ENCODE measurements around the gene TOE1.
"Not testable (repeated sequence)": the region's sequence is repeated elsewhere in the genome, so short reads cannot be mapped to it uniquely, and the experiment has no call there.

TOE1 gene

GRCh38 chr1:45380125-45380524, 40.2 kb downstream of the TOE1 start:
- H3K27me3 ChIP-seq (ENCODE audit: insufficient read depth, low read depth, severe bottlenecking): no peaks in the 10 kb centered on the region
- TF ChIP-seq CTCF (IDR thresholded peaks at IDR 0.05; ENCODE audit: low read depth, low read length): no peak
- H3K4me3 ChIP-seq (ENCODE audit: low read depth, low read length): no peak overlapping the region
- no peak for DNase-seq
- H3K9me3 ChIP-seq (ENCODE audit: severe bottlenecking): no peaks in the 10 kb centered on the region
- H3K27ac ChIP-seq: no peak overlapping the region
- no peaks in the 10 kb centered on the region for H3K36me3 ChIP-seq

GRCh38 chr1:45380730-45381129, 40.8 kb downstream of the TOE1 start:
- no peak for TF ChIP-seq CTCF (IDR thresholded peaks at IDR 0.05; ENCODE audit: low read depth, low read length)
- H3K9me3 ChIP-seq (ENCODE audit: severe bottlenecking): no peaks in the 10 kb centered on the region
- H3K36me3 ChIP-seq: no peaks in the 10 kb centered on the region
- no peaks in the 10 kb centered on the region for H3K27me3 ChIP-seq (ENCODE audit: insufficient read depth, low read depth, severe bottlenecking)
- no peak overlapping the region for H3K4me3 ChIP-seq (ENCODE audit: low read depth, low read length)
- no peak overlapping the region for H3K27ac ChIP-seq
- DNase-seq: no peak

- H3K4me3 ChIP-seq (ENCODE audit: low read depth, low read length): no peak overlapping the region
- H3K27me3 ChIP-seq (ENCODE audit: insufficient read depth, low read depth, severe bottlenecking): no peaks in the 10 kb centered on the region
- DNase-seq: no peak
- H3K27ac ChIP-seq: no peak overlapping the region
- H3K9me3 ChIP-seq (ENCODE audit: severe bottlenecking): no peaks in the 10 kb centered on the region
- TF ChIP-seq CTCF (IDR thresholded peaks at IDR 0.05; ENCODE audit: low read depth, low read length): no peak
- no peaks in the 10 kb centered on the region for H3K36me3 ChIP-seq
Observed at GRCh38 chr1:45381243-45381642, 41.3 kb downstream of the TOE1 start.

GRCh38 chr1:45383191-45383590, 43.2 kb downstream of the TOE1 start:
- H3K4me3 ChIP-seq (ENCODE audit: low read depth, low read length): no peak overlapping the region
- DNase-seq: no peak
- H3K27me3 ChIP-seq (ENCODE audit: insufficient read depth, low read depth, severe bottlenecking): no peaks in the 10 kb centered on the region
- no peak for TF ChIP-seq CTCF (IDR thresholded peaks at IDR 0.05; ENCODE audit: low read depth, low read length)
- no peaks in the 10 kb centered on the region for H3K36me3 ChIP-seq
- H3K9me3 ChIP-seq (ENCODE audit: severe bottlenecking): no peaks in the 10 kb centered on the region
- H3K27ac ChIP-seq: no peak overlapping the region

GRCh38 chr1:45384213-45384612, 44.2 kb downstream of the TOE1 start:
- H3K9me3 ChIP-seq (ENCODE audit: severe bottlenecking); H3K27me3 ChIP-seq (ENCODE audit: insufficient read depth, low read depth, severe bottlenecking); H3K4me3 ChIP-seq (ENCODE audit: low read depth, low read length); H3K27ac ChIP-seq; H3K36me3 ChIP-seq; DNase-seq: not testable (repeated sequence)

GRCh38 chr1:45385302-45385701, 45.3 kb downstream of the TOE1 start:
- H3K27me3 ChIP-seq (ENCODE audit: insufficient read depth, low read depth, severe bottlenecking): no peaks in the 10 kb centered on the region
- DNase-seq: no peak
- H3K9me3 ChIP-seq (ENCODE audit: severe bottlenecking): peaks cover 4% of the 10 kb centered on the region
- no peaks in the 10 kb centered on the region for H3K36me3 ChIP-seq
- no peak overlapping the region for H3K27ac ChIP-seq
- TF ChIP-seq CTCF (IDR thresholded peaks at IDR 0.05; ENCODE audit: low read depth, low read length): no peak
- H3K4me3 ChIP-seq (ENCODE audit: low read depth, low read length): no peak overlapping the region

All from WERI-Rb-1 (cell line).